Measurements from ENCODE around the gene PROK2. TPM values are rescaled to one million over a fixed set of nuclear protein-coding genes. Genes with fewer than 3 reads are reported as not detected.
A peak's percentile ranks its signal among the peaks of the same experiment; 100 is the strongest.

Gene PROK2
- total and polyA plus RNA-seq, 7 donors = 0.08 to 0.81 (median 0.27) TPM; not detected in 2

DNA sequence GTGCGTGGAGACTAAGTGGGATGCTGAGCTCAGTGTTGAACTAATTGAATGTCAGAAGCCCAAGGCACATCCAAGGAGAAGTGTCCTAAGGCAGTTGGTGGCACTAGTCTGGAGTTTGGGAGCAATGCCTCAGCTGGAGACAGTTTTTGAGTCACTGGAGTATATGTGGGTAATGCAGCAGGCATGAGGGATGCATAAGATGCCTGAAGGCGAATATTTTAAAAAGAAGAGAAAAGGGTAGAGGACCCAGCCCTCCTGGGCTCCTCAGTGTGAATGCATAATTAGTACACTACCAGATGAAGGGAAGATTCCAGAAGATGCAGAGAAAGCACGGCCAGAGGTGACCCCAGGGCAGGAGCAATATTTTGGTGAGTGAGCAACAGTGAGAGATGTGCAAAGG lies 25.1 kb upstream of the PROK2 start:
- Histone ChIP-seq H3K27me3 (ENCODE audit: insufficient read depth in 3 of 3, low read length in 2 of 3) (no peaks in the 10 kb centered on the region), H3K9me3 (no peaks in the 10 kb centered on the region), H3K27ac (no peak overlapping the region), H3K36me3 (ENCODE audit: insufficient read depth in 1 of 2, low read depth in 1 of 2) (no peaks in the 10 kb centered on the region), H3K4me1 (no peaks in the 10 kb centered on the region), H3K4me3 (no peak overlapping the region)
- 91 to 94% (median 93%) methylated on average over 3 of the region's 3 CpGs for WGBS, 3 donors
- ATAC-seq (no peak), DNase-seq (no peak)
- intact Hi-C loops (cut with DNase I) = no loop called here
- TF ChIP-seq, protein P1, sequence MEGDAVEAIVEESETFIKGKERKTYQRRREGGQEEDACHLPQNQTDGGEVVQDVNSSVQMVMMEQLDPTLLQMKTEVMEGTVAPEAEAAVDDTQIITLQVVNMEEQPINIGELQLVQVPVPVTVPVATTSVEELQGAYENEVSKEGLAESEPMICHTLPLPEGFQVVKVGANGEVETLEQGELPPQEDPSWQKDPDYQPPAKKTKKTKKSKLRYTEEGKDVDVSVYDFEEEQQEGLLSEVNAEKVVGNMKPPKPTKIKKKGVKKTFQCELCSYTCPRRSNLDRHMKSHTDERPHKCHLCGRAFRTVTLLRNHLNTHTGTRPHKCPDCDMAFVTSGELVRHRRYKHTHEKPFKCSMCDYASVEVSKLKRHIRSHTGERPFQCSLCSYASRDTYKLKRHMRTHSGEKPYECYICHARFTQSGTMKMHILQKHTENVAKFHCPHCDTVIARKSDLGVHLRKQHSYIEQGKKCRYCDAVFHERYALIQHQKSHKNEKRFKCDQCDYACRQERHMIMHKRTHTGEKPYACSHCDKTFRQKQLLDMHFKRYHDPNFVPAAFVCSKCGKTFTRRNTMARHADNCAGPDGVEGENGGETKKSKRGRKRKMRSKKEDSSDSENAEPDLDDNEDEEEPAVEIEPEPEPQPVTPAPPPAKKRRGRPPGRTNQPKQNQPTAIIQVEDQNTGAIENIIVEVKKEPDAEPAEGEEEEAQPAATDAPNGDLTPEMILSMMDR (IDR thresholded peaks at IDR 0.05) = no peak

GRCh38 chr3:71809321-71810026 lies 24.5 kb upstream of the PROK2 start:
- Histone ChIP-seq H3K27me3 (ENCODE audit: insufficient read depth in 3 of 3, low read length in 2 of 3) (no peaks in the 10 kb centered on the region), H3K27ac (no peak overlapping the region), H3K9me3 (no peaks in the 10 kb centered on the region), H3K4me1 (no peaks in the 10 kb centered on the region), H3K36me3 (ENCODE audit: insufficient read depth in 1 of 2, low read depth in 1 of 2) (no peaks in the 10 kb centered on the region), H3K4me3 (no peak overlapping the region)
- intact Hi-C loops (cut with DNase I) = no loop called here
- WGBS, 3 donors = 62 to 74% (median 69%) methylated on average over 6 of the region's 6 CpGs
- DNase-seq (peak in 1 of 2 donors; percentile 64), ATAC-seq (no peak)
- TF ChIP-seq, protein P1 (IDR thresholded peaks at IDR 0.05) = no peak

DNA sequence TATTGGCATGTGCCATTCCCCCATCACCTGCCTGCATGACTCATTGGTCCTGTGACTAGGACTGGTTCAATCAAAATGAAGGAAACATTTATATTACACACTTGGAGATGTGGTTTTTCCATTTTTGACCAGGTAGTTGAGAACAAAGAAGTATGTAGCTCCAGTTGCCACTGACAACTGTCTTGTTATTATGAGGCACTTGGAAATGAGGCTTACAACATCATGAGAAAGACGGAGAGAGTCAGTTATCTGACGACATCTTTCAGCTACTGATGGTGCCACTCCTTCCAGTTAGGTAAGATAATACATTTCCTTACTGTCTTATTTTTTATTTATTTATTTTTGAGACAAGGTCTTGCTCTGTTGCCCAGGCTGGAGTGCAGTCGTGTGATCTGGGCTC lies 21.8 kb upstream of the PROK2 start:
- no peaks in the 10 kb centered on the region for H3K4me1 ChIP-seq
- 73 to 88% (median 87%) methylated on average over 3 of the region's 3 CpGs for WGBS, 3 donors

GRCh38 chr3:71805691-71806090 lies 20.7 kb upstream of the PROK2 start:
- no peaks in the 10 kb centered on the region for H3K36me3 ChIP-seq (ENCODE audit: insufficient read depth in 1 of 2, low read depth in 1 of 2)
- peaks cover 1 to 7% (median 3%) of the 10 kb centered on the region in 3 donors for H3K27me3 ChIP-seq (ENCODE audit: insufficient read depth in 3 of 3, low read length in 2 of 3)
- DNase-seq (no peak), ATAC-seq (no peak)
- no peaks in the 10 kb centered on the region for H3K4me1 ChIP-seq
- no peak overlapping the region for H3K4me3 ChIP-seq
- intact Hi-C loops (cut with DNase I) = no loop called here
- no peak overlapping the region for H3K27ac ChIP-seq
- WGBS, 3 donors = 89 to 91% (median 90%) methylated on average over 2 of the region's 2 CpGs
- no peaks in the 10 kb centered on the region for H3K9me3 ChIP-seq
- TF ChIP-seq, protein P1 (IDR thresholded peaks at IDR 0.05) = no peak

More for the DNA sequence above, 21.8 kb upstream of the PROK2 start:
- no peak overlapping the region for H3K4me3 ChIP-seq
- ATAC-seq = no peak
- DNase-seq = no peak
- no peak overlapping the region for H3K27ac ChIP-seq
- H3K27me3 ChIP-seq (ENCODE audit: insufficient read depth in 3 of 3, low read length in 2 of 3) = peaks cover 0 to 7% (median 3%) of the 10 kb centered on the region in 3 donors
- no peaks in the 10 kb centered on the region for H3K9me3 ChIP-seq
- TF ChIP-seq, protein P1 (IDR thresholded peaks at IDR 0.05) = no peak
- intact Hi-C loops (cut with DNase I) = no loop called here
- no peaks in the 10 kb centered on the region for H3K36me3 ChIP-seq (ENCODE audit: insufficient read depth in 1 of 2, low read depth in 1 of 2)

DNA sequence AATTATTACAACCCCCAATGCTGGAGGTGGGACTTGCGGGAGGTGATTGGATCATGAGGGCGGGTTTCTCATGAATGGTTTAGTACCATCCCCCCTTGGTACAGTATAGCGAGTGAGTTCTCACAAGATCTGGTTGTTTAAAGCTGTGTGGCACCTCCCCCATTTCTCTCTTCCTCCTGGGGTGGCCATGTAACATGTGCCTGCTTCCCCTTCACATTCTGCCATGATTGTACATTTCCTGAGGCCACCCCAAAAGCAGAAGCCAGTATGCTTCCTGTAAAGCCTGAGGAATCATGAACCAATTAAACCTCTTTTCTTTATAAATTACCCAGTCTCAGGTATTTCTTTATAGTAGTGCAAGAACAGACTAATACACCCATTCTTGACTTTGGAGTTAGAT lies 20.3 kb upstream of the PROK2 start:
- TF ChIP-seq, protein P1 (IDR thresholded peaks at IDR 0.05) = no peak
- H3K4me3 ChIP-seq = no peak overlapping the region
- intact Hi-C loops (cut with DNase I) = no loop called here
- WGBS, 3 donors = 93 to 98% (median 94%) methylated on average over 3 of the region's 3 CpGs
- DNase-seq = no peak
- H3K27me3 ChIP-seq (ENCODE audit: insufficient read depth in 3 of 3, low read length in 2 of 3) = peaks cover 1 to 7% (median 3%) of the 10 kb centered on the region in 3 donors
- no peaks in the 10 kb centered on the region for H3K9me3 ChIP-seq
- no peaks in the 10 kb centered on the region for H3K4me1 ChIP-seq
- no peak for ATAC-seq
- no peaks in the 10 kb centered on the region for H3K36me3 ChIP-seq (ENCODE audit: insufficient read depth in 1 of 2, low read depth in 1 of 2)
- H3K27ac ChIP-seq = no peak overlapping the region
